GM12878 (cell line): ENCODE data around the gene SELENOO. TPM values are rescaled to one million over a fixed set of nuclear protein-coding genes. Genes with fewer than 3 reads are reported as not detected.

ENCODE experiments used
- ATAC-seq: fragments of 200-7000 bp; cut with Tn5 transposase; 3 replicates; pipeline ENCODE4 v1.9.1; 2020; ENCODE audit warnings: mild to moderate bottlenecking, moderate library complexity
- BruUV-seq: library from RNA; stranded (reverse); fragments of 400-500 nt; replicated peaks from 2 replicates; lab custom pipeline; 2021; lab: Mats Ljungman, UMichigan
- CTCF ChIA-PET: fragments of 300-600 bp; sonication (Branson Sonifier 250); formaldehyde crosslinking; extraction: SDS; loops from one replicate; lab custom pipeline; 2021; ENCODE audit warnings: inconsistent platforms; lab: Yijun Ruan, JAX
- POLR2A ChIA-PET: fragments of 350-600 bp; formaldehyde crosslinking; extraction: SDS; loops from one replicate; lab custom pipeline; 2021; ENCODE audit warnings: inconsistent platforms; lab: Charles Lee
- RAD21 ChIA-PET: fragments of 300-600 bp; sonication (Branson Sonifier 250); formaldehyde crosslinking; loops from one replicate; lab custom pipeline; 2023; ENCODE audit warnings: antibody characterized with exemption; ENCODE audit not compliant: unreplicated experiment; lab: Charles Lee
- SMC1A ChIA-PET: fragments of 300-600 bp; sonication (Branson Sonifier 250); formaldehyde crosslinking; loops from one replicate; lab custom pipeline; 2023; ENCODE audit not compliant: unreplicated experiment, uncharacterized antibody; lab: Charles Lee
- DNase-seq: peaks from one replicate; pipeline ENCODE4 v3.0.0-alpha.2; 2011; ENCODE audit warnings: low read depth, low spot score
- FAIRE-seq: peaks from 3 replicates; lab custom pipeline; 2011; peaks lifted over from hg19 to GRCh38; lab: Jason Lieb, UNC
- H2AFZ ChIP-seq: 2 replicates; pipeline ENCODE4 v1.6.0; 2011; ENCODE audit warnings: low read depth, low read length, control low read depth; ENCODE audit not compliant: control insufficient read depth
- H3K27ac ChIP-seq: 2 replicates; pipeline ENCODE4 v1.5.1; 2011; ENCODE audit warnings: control low read depth; ENCODE audit not compliant: control insufficient read depth, insufficient read depth
- H3K27me3 ChIP-seq, 2 experiments: replicated peaks in 1 of 2; 2 replicates each; pipeline versions ENCODE4 v1.6.0 to v1.6.1; 2011; ENCODE audit warnings: low read length in 1 of 2; ENCODE audit not compliant: control insufficient read depth in 2 of 2, insufficient read depth in 2 of 2
- H3K36me3 ChIP-seq, 2 experiments: 2 replicates each; pipeline ENCODE4 v1.5.1; 2011; ENCODE audit warnings: low read length in 1 of 2; ENCODE audit not compliant: control insufficient read depth in 2 of 2, insufficient read depth in 2 of 2
- H3K4me1 ChIP-seq: 2 replicates; pipeline ENCODE4 v1.6.1; 2011; ENCODE audit warnings: mild to moderate bottlenecking, low read length, moderate library complexity, mixed read lengths; ENCODE audit not compliant: control insufficient read depth, insufficient read depth
- H3K4me2 ChIP-seq: 2 replicates; pipeline ENCODE4 v1.6.0; 2011; ENCODE audit warnings: control low read depth; ENCODE audit not compliant: control insufficient read depth, insufficient read depth
- H3K4me3 ChIP-seq: fragments of 200-600 bp; sonication (generic); 2 replicates; pipeline ENCODE4 v1.5.1; 2016
- H3K79me2 ChIP-seq: 2 replicates; pipeline ENCODE4 v1.6.0; 2011; ENCODE audit warnings: low read length; ENCODE audit not compliant: control insufficient read depth, insufficient read depth
- H3K9ac ChIP-seq: 2 replicates; pipeline ENCODE4 v1.8.0; 2011; ENCODE audit warnings: low read length, control low read depth, mixed read lengths; ENCODE audit not compliant: control insufficient read depth, insufficient read depth
- H3K9me3 ChIP-seq: replicated peaks from 3 replicates; pipeline ENCODE4 v1.5.1; 2011; ENCODE audit warnings: mild to moderate bottlenecking, low read length; ENCODE audit not compliant: control insufficient read depth, insufficient read depth
- H4K20me1 ChIP-seq: 2 replicates; pipeline ENCODE4 v1.6.0; 2011; ENCODE audit not compliant: control insufficient read depth, insufficient read depth
- EGR1 ChIP-seq, 2 experiments: IDR thresholded peaks; 1 replicate in 1 of 2; 2 replicates in 1 of 2; pipeline ENCODE4 v1.6.1; 2011 to 2012; ENCODE audit warnings: low read depth in 2 of 2, low read length in 2 of 2, borderline replicate concordance in 1 of 2, mild to moderate bottlenecking in 1 of 2, moderate library complexity in 1 of 2
- HCFC1 ChIP-seq: fragments of 150-350 bp; IDR thresholded peaks from 2 replicates; pipeline ENCODE4 v1.6.1; 2014; ENCODE audit warnings: low read length
- POLR2AphosphoS5 ChIP-seq: IDR thresholded peaks from 2 replicates; pipeline ENCODE4 v1.6.1; 2011; ENCODE audit warnings: mild to moderate bottlenecking, low read length, inconsistent platforms
- ZNF24 ChIP-seq: fragments of 450-650 bp; IDR thresholded peaks from 2 replicates; pipeline ENCODE4 v1.6.1; 2017; ENCODE audit warnings: antibody characterized with exemption, mild to moderate bottlenecking
- ZNF592 ChIP-seq: fragments of 450-650 bp; IDR thresholded peaks from 2 replicates; pipeline ENCODE4 v1.6.1; 2017; ENCODE audit warnings: mild to moderate bottlenecking, moderate library complexity
- WGBS: methylation state at CpG from one replicate; pipeline ENCODE4 v1.1.6; 2016; ENCODE audit warnings: low lambda C conversion rate; ENCODE audit not compliant: insufficient replicate concordance, insufficient coverage; ENCODE audit errors: missing lambda C conversion rate; 5-methylcytosine and 5-hydroxymethylcytosine counted together
- in situ Hi-C: fragments of 300-500 bp; cut with MboI; formaldehyde crosslinking; loops from 9 replicates; pipeline ENCODE4 v1.14.3; 2018; ENCODE audit warnings: mixed read lengths
- intact Hi-C: fragments of 100-400 bp; cut with micrococcal nuclease; formaldehyde crosslinking; loops from one replicate; pipeline ENCODE4 v1.14.2; 2022; ENCODE audit not compliant: unreplicated experiment
- polyA plus RNA-seq, 11 experiments: library from polyadenylated mRNA; depleted of rRNA in 4 of 11; unstranded in 6 of 11; stranded (reverse) in 5 of 11; fragments of >200 nt; fragmentation: Nextera tagmentation in 4 of 11; fragmentation: Illumina TruSeq in 1 of 11; extraction: Ambion mirVana in 4 of 11; extraction: Trizol in 1 of 11; gene quantifications; 1 replicate in 1 of 11; 2 replicates in 10 of 11; pipeline versions ENCODE4 v1.2.1 to v1.2.3, GENCODE V29; 2011 to 2016; ENCODE audit warnings: inconsistent platforms in 2 of 11, missing spikeins in 2 of 11, low read depth in 1 of 11
- total RNA-seq, 4 experiments: library from RNA; depleted of rRNA in 3 of 4; stranded (reverse); fragments of >200 nt in 3 of 4; fragmentation: Illumina TruSeq in 1 of 4; extraction: Trizol in 1 of 4; gene quantifications; 2 replicates each; pipeline versions ENCODE4 v1.2.1 to v1.2.3, GENCODE V29; 2013 to 2021

The SELENOO gene
- total and polyA plus RNA-seq, 10 of the 15 experiments (the other 5 are each of a cell fraction or from before 2014, with no cell fraction given): 0.42 to 23.3 (median 3.3) TPM

DNA sequence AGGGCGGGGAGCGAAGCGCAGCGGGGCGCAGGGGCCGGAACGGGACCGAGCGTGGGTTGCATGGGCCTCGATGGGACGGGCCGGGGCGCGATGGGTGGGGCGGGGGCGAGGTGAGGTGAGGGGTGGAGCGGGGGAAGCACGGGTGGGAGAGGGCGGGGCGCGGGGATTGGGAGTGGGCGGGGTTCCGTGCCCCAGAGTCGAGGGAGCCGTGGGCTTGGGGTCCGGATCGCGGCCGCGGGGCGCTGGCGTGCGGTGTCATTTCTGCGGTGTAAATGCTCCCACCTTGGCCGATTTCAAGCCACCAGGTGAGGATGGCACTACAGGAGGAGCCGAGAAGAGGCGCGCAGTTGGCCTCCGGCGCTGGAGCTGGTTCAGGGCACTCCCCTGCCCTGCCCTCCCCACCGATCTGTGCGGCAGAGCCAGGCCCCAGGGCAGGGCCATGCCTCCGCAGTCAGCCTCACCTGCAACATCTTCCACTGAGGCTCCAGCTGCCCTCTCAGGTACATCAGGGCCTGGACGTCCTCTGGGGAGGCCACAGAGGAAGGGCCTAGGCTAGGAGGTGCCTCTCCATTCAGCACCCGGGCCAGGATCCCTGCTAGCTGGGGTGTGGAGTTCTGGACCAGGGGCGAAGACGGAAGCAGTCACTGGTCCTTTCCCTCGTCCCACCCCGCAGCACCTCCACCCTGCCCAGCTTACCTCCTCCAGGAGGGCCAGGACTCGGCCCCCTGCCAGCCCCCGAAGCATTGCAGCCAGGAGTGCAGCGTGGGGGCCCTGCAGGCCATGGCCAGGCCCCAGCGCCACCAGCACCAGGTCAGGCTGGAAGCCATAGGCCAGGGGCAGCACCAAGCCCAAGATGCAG, 44.6 kb downstream of the SELENOO start:
- ATAC-seq (peak; percentile 27), FAIRE-seq (no peak)
- WGBS: 12% methylated on average over 33 of the region's 53 CpGs
- Histone ChIP-seq H3K27ac (peak overlapping the region; percentile 71), H3K9ac (peak overlapping the region; percentile 90), H3K4me3 (peak overlapping the region; percentile 83), H3K4me1 (peaks cover 28% of the 10 kb centered on the region), H3K36me3 (peaks cover 6 to 14% of the 10 kb centered on the region in 2 experiments; a peak in 3 of 4 replicates), H3K9me3 (no peaks in the 10 kb centered on the region), H4K20me1 (no peaks in the 10 kb centered on the region; the same call in none of the 2 replicates), H3K79me2 (peaks cover 59% of the 10 kb centered on the region), H2AFZ (peak overlapping the region; percentile 90)
- ChIA-PET SMC1A (no interaction called here), POLR2A (no interaction called here), RAD21 (no interaction called here), CTCF (interaction anchor here (1.2 to 1.6 kb wide), 2 partner anchors 8 to 16 kb away, joined by 3 read pairs; no protein-coding TSS in a partner anchor)
- intact Hi-C loops: loop anchor here (10.0 kb wide), 1 partner anchor 229 kb away; the partner anchor contains the start of gene SBF1
- no TSS peak for BruUV-seq
- TF ChIP-seq EGR1 (IDR thresholded peaks at IDR 0.05; ENCODE audit: borderline replicate concordance in 1 of 2, low read depth in 2 of 2, low read length in 2 of 2) (peak; percentile 1 to 40; a peak in 2 of 3 replicates), ZNF592 (no peak), ZNF24 (no peak), HCFC1 (no peak), POLR2AphosphoS5 (0 out of 2 replicates have a peak, but pooled peaks have one; percentile 9)
- TF ChIP-seq, all 136 proteins: peak for 2
- Histone ChIP-seq H3K27me3 (no peaks in the 10 kb centered on the region), H3K4me2 (peak overlapping the region; percentile 91)
- in situ Hi-C loops: no loop called here
- DNase-seq: no peak
